Neural crest cell (in vitro differentiated cells): ENCODE results near the gene NPAS2. TPM values are rescaled to one million over a fixed set of nuclear protein-coding genes. Genes with fewer than 3 reads are reported as not detected.

Source experiments
- DNase-seq: peaks from one replicate; pipeline ENCODE4 v3.0.0; 2021; ENCODE audit warnings: low read depth, mixed read lengths, low spot score
- H3K27ac Mint-ChIP-seq: one replicate; pipeline ENCODE4 v1.8.0; 2021; ENCODE audit warnings: mild to moderate bottlenecking, mixed read lengths; ENCODE audit not compliant: unreplicated experiment
- H3K27me3 Mint-ChIP-seq: 2 replicates; pipeline ENCODE4 v1.8.0; 2021; ENCODE audit warnings: low read depth, mild to moderate bottlenecking, mixed read lengths
- H3K36me3 Mint-ChIP-seq: 2 replicates; pipeline ENCODE4 v1.8.0; 2021; ENCODE audit warnings: low read depth, mild to moderate bottlenecking, mixed read lengths
- H3K4me1 Mint-ChIP-seq: 2 replicates; pipeline ENCODE4 v1.8.0; 2021; ENCODE audit warnings: mixed read lengths
- H3K4me3 Mint-ChIP-seq: one replicate; pipeline ENCODE4 v1.8.0; 2021; ENCODE audit warnings: mild to moderate bottlenecking, mixed read lengths
- H3K9me3 Mint-ChIP-seq: 2 replicates; pipeline ENCODE4 v1.8.0; 2021; ENCODE audit warnings: mixed read lengths
- CTCF ChIP-seq: fragments of 200-600 bp; sonication (generic); conservative IDR thresholded peaks from 2 replicates; pipeline ENCODE4 v1.5.0; 2021; ENCODE audit warnings: antibody characterized with exemption, mild to moderate bottlenecking
- total RNA-seq: library from RNA; stranded (reverse); gene quantifications from 2 replicates; pipeline ENCODE4 v1.2.1, GENCODE V29; 2021

Gene NPAS2
- total RNA-seq, 1 donor from 2014 or later, result 2.6 TPM

DNA sequence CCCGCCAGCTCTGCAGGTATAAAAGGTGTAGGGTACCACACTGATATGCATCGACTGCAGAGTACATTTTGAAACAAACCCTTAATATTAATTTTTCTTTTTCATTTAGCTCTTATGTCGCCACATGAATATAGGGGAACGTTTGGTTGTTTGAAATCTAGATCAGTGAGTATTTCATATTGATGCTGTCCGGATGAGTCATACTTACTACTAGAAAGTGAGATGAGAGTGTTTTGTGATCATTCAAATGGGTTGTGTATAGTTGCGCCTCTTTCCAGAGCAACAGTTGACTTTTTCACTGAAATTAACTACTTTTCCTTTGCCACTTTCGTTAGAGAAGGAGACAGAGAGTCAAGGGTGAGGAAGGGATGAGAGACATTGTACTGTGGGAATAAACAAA, 24.6 kb downstream of the NPAS2 start:
- H3K9me3 Mint-ChIP-seq, result no peaks in the 10 kb centered on the region
- H3K4me1 Mint-ChIP-seq, result no peaks in the 10 kb centered on the region
- no peak for TF ChIP-seq CTCF
- no peaks in the 10 kb centered on the region for H3K36me3 Mint-ChIP-seq
- no peaks in the 10 kb centered on the region for H3K27me3 Mint-ChIP-seq
- H3K27ac Mint-ChIP-seq, result no peak overlapping the region
- no peak overlapping the region for H3K4me3 Mint-ChIP-seq
- DNase-seq, result no peak

DNA sequence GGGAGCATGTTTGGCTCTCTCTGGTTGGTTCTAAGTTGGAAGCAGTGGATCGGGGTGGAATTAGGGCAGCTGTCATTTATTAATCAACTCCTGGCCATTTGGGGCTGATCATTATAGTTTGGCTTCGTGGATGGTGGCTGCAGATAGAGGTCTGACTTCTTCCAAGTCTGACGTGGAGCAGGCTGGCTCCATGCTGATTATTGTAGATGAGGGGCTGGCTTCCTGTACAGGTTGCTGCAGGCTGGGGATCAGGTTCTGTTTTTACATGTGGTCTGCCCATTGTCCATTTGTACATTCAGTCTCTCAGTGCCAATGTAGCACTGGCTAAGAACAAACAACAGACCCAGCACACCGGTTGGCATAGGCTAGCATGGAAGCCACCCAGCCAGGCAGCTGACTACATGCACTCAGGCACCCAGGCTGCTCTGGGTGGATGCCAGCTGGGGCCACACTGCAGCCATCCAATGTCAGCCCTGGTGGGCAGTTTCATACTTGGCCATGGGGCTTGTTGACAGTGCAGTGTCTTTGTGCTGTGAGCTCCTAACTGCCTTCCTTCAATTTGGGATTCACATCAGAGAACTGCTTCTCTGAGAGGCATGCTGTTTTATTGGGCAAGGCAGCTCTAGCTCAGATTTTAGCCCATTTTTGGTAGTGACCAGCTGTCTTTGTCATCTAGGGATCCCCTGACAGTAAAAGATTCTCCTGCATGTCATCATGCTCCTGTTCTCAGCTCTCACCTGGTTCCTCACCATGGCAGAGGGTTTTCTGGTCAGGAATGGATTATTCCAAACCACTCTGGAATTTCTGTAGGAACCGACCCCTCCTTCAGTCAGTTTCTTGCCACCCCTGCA, 25.4 kb downstream of the NPAS2 start:
- no peaks in the 10 kb centered on the region for H3K4me1 Mint-ChIP-seq
- no peaks in the 10 kb centered on the region for H3K36me3 Mint-ChIP-seq
- H3K4me3 Mint-ChIP-seq, result no peak overlapping the region
- no peak for DNase-seq
- TF ChIP-seq CTCF, result no peak
- no peaks in the 10 kb centered on the region for H3K9me3 Mint-ChIP-seq
- H3K27ac Mint-ChIP-seq, result no peak overlapping the region
- H3K27me3 Mint-ChIP-seq, result no peaks in the 10 kb centered on the region

DNA sequence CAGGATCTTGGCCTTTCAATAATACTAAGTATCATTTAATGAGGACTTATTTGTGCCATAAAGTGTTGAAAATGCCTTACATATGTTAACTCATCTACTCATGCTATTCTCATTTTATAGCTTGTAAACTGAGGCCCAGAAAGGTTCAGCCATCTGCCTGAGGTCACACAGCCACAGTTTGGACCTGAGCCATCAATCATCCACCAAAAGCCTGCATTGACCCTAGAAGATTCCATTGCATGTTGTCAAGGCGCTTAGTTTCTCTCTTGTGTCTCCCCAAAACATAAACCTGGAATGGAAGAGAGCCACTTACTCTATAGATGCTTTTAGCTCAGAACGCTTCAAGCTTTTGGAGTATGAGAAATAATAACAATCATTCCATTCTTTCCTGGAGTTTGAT, 26.8 kb downstream of the NPAS2 start:
- no peak overlapping the region for H3K4me3 Mint-ChIP-seq
- H3K36me3 Mint-ChIP-seq, result no peaks in the 10 kb centered on the region
- no peaks in the 10 kb centered on the region for H3K27me3 Mint-ChIP-seq
- no peaks in the 10 kb centered on the region for H3K9me3 Mint-ChIP-seq
- TF ChIP-seq CTCF, result no peak
- no peak for DNase-seq
- no peak overlapping the region for H3K27ac Mint-ChIP-seq
- no peaks in the 10 kb centered on the region for H3K4me1 Mint-ChIP-seq

DNA sequence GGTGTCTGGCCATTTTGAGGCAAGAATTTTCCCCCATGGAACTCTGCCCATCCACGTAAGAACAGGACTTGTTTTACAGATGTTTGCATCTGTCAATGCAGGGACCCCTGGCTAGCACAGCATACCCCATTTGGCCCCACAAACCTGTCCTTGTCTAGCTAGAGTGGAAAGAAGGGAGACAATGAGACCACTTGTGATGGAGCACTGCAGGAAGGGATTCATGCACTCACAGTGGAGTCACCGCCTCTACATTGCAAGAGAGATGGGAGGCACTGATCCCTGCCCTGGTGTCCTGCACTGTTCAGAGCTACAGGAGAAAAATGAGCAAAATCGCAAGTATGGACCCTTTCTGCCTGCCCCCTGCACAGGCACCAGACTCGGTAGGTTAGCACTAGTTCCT, 32.5 kb downstream of the NPAS2 start:
- TF ChIP-seq CTCF, result no peak
- Mint-ChIP-seq H3K9me3 (no peaks in the 10 kb centered on the region), H3K4me3 (no peak overlapping the region), H3K4me1 (peaks cover 10% of the 10 kb centered on the region), H3K27me3 (no peaks in the 10 kb centered on the region), H3K36me3 (no peaks in the 10 kb centered on the region), H3K27ac (no peak overlapping the region)
- no peak for DNase-seq

GRCh38 chr2:100852999-100853908, 33.3 kb downstream of the NPAS2 start:
- H3K9me3 Mint-ChIP-seq, result no peaks in the 10 kb centered on the region
- no peak for TF ChIP-seq CTCF
- H3K36me3 Mint-ChIP-seq, result no peaks in the 10 kb centered on the region
- peak overlapping the region; percentile 55 for H3K27ac Mint-ChIP-seq
- H3K4me1 Mint-ChIP-seq, result peaks cover 10% of the 10 kb centered on the region
- no peak for DNase-seq
- H3K4me3 Mint-ChIP-seq, result no peak overlapping the region
- no peaks in the 10 kb centered on the region for H3K27me3 Mint-ChIP-seq
